Measurements from ENCODE around the gene GPR89A. TPM values are rescaled to one million over a fixed set of nuclear protein-coding genes. Genes with fewer than 3 reads are reported as not detected.
"Not testable (repeated sequence)": the region's sequence is repeated elsewhere in the genome, so short reads cannot be mapped to it uniquely, and the experiment has no call there.

Gene GPR89A
- total RNA-seq, 4 donors from 2014 or later = 14.6 to 34.6 (median 28.6) TPM

- 21 to 33% methylated on average over 2 of the region's 3 CpGs for WGBS, 2 donors (ENCODE audit: low coverage in 1 of 2)
- ATAC-seq = peak; percentile 39
These were observed 103.4 kb downstream of the GPR89A start for GRCh38 chr1:145711213-145711651.

GRCh38 chr1:145714524-145715111, 106.8 kb downstream of the GPR89A start:
- no peak overlapping the region for H3K4me3 ChIP-seq
- WGBS, 2 donors (ENCODE audit: low coverage in 1 of 2) = 32 to 37% methylated on average over 2 of the region's 6 CpGs
- TF ChIP-seq POLR2A (IDR thresholded peaks at IDR 0.05) = no peak
- no peak for TF ChIP-seq EP300 (IDR thresholded peaks at IDR 0.05)
- TF ChIP-seq CTCF (IDR thresholded peaks at IDR 0.05) = no peak
- no peaks in the 10 kb centered on the region for H3K27me3 ChIP-seq
- H3K27ac ChIP-seq = peak overlapping the region in 3 of 4 donors; percentile 33 to 57 (median 54)
- no peaks in the 10 kb centered on the region for H3K36me3 ChIP-seq
- peaks cover 0 to 26% (median 0%) of the 10 kb centered on the region in 3 donors for H3K4me1 ChIP-seq
- ATAC-seq = no peak
- no peaks in the 10 kb centered on the region for H3K9me3 ChIP-seq

More at GRCh38 chr1:145711213-145711651, 103.4 kb downstream of the GPR89A start:
- TF ChIP-seq POLR2AphosphoS5 (IDR thresholded peaks at IDR 0.05) (no peak), POLR2A (IDR thresholded peaks at IDR 0.05) (no peak), EP300 (IDR thresholded peaks at IDR 0.05) (no peak), CTCF (IDR thresholded peaks at IDR 0.05) (no peak)
- H3K27ac ChIP-seq = peak overlapping the region in 1 of 4 donors; percentile 31
- H3K4me1 ChIP-seq = peaks cover 0 to 26% (median 0%) of the 10 kb centered on the region in 3 donors
- H3K4me3 ChIP-seq = no peak overlapping the region
- no peaks in the 10 kb centered on the region for H3K9me3 ChIP-seq
- H3K36me3 ChIP-seq = no peaks in the 10 kb centered on the region
- no peaks in the 10 kb centered on the region for H3K27me3 ChIP-seq

DNA sequence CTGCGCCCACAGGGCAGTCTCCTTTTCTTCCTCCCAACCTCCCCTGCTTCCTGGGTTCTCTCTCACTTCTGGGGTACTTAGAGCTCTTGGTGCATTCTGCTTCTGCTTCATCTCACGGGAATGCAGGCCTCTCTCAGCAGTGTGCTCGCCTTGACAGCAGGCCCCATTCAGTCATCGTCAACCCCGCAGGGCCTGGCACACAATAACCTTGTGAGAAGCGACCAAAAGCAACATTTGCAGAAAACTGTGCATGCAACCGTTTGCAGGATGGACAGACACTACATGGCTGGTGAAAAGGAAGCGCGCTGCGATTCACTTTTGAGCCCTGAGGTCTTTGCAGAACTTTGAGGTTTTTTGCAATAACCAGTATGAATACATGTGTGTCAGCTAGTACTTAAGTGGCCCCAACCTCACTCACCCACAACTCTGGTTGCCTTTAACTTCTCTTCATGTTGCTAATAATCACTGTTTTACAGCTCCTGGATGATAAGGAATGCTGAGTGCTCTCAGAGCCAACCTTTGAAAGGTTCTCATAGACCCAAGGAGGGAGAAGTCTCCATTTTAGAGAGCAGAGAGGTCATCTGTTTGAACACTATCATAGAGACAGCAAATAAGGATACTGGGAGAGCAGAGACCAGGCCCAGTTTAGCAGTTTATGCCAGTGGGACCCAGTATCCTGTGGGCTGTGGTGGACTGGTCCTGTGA, 109.0 kb downstream of the GPR89A start:
- no peak for ATAC-seq
- WGBS, 2 donors (ENCODE audit: low coverage in 1 of 2) = 78 to 86% methylated on average over 3 to 5 of the region's 10 CpGs
- TF ChIP-seq CTCF (IDR thresholded peaks at IDR 0.05) (no peak), POLR2A (IDR thresholded peaks at IDR 0.05) (no peak)

DNA sequence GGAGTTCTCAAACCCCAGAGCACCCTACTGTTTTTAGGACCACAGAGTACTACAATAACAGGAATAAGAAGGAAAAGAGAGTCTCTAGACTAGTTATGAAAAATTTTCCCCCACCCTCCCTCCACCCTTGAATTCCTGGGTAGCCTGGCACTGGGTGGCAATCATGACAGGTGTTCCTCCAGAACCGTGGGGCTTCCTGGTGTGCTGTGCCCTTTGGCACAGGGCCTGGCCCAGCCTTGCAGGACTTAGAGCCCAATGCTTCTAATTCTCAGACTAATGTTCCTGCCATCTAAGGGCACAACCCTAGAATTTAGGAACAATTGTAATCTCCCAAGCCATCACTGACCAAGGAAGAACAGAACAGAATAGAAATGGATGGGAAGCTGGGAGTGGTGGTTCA, 110.0 kb downstream of the GPR89A start:
- 58% methylated on average over 1 of the region's 1 CpG; no CpG with 5 or more reads in 1 of the 2 donors for WGBS, 2 donors (ENCODE audit: low coverage in 1 of 2)
- Histone ChIP-seq H3K4me3 (no peak overlapping the region), H3K27ac (no peak overlapping the region), H3K27me3 (no peaks in the 10 kb centered on the region), H3K9me3 (no peaks in the 10 kb centered on the region), H3K36me3 (no peaks in the 10 kb centered on the region), H3K4me1 (peaks cover 0 to 33% (median 10%) of the 10 kb centered on the region in 3 donors)
- TF ChIP-seq POLR2AphosphoS5 (IDR thresholded peaks at IDR 0.05) (no peak), EP300 (IDR thresholded peaks at IDR 0.05) (no peak), CTCF (IDR thresholded peaks at IDR 0.05) (no peak), POLR2A (IDR thresholded peaks at IDR 0.05) (no peak)
- ATAC-seq = no peak

More for the DNA sequence above, 109.0 kb downstream of the GPR89A start:
- H3K4me1 ChIP-seq = peaks cover 0 to 32% (median 10%) of the 10 kb centered on the region in 3 donors
- H3K27me3 ChIP-seq = no peaks in the 10 kb centered on the region
- H3K36me3 ChIP-seq = no peaks in the 10 kb centered on the region
- H3K27ac ChIP-seq = no peak overlapping the region
- no peak overlapping the region for H3K4me3 ChIP-seq
- no peaks in the 10 kb centered on the region for H3K9me3 ChIP-seq

DNA sequence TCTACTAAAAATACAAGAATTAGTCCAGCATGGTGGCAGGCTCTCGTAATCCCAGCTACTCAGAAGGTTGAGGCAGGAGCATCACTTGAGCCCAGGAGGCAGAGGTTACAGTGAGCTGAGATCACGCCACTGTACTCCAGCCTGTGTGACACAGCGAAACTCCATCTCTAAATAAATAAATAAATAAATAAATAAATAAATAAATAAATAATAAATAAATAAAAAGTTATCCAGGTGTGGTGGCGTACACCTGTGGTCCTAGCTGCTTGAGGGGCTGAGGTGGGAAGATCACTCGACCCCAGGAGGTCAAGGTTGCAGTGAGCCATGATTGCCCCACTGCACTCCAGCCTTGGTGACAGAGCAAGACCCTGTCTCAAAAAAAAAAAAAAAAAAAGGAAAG, 110.7 kb downstream of the GPR89A start:
- ATAC-seq, H3K27ac ChIP-seq, H3K9me3 ChIP-seq, H3K27me3 ChIP-seq, H3K4me3 ChIP-seq, H3K36me3 ChIP-seq: not testable (repeated sequence)
- 94 to 97% methylated on average over 3 to 5 of the region's 5 CpGs for WGBS, 2 donors (ENCODE audit: low coverage in 1 of 2)
- H3K4me1 ChIP-seq = peaks cover 0 to 33% (median 10%) of the 10 kb centered on the region in 3 donors

Data from gastroesophageal sphincter (tissue), 4 donors.